GM23338 (cell line): Measurements from ENCODE around the gene GMPPB. TPM values are rescaled to one million over a fixed set of nuclear protein-coding genes. Genes with fewer than 3 reads are reported as not detected.

Source experiments
- ATAC-seq: fragments of 200-7000 bp; cut with Tn5 transposase; 3 replicates; pipeline ENCODE4 v1.9.1; 2020
- DNase-seq: peaks from one replicate; pipeline ENCODE4 v3.0.0-alpha.2; 2015; ENCODE audit warnings: low spot score
- H2AFZ ChIP-seq: fragments of 200-600 bp; sonication (generic); 2 replicates; pipeline ENCODE4 v1.8.0; 2016; ENCODE audit warnings: antibody characterized with exemption, mild to moderate bottlenecking, moderate library complexity
- H3F3A ChIP-seq: fragments of 200-600 bp; sonication (generic); replicated peaks from 2 replicates; pipeline ENCODE4 v1.8.0; 2017; ENCODE audit warnings: antibody characterized with exemption, mixed run types, low read depth
- H3K27ac ChIP-seq: fragments of 200-600 bp; sonication (generic); 2 replicates; pipeline ENCODE4 v1.6.1; 2016; ENCODE audit warnings: low read depth
- H3K27me3 ChIP-seq: fragments of 200-600 bp; sonication (generic); 2 replicates; pipeline ENCODE4 v1.8.0; 2016; ENCODE audit warnings: mild to moderate bottlenecking, mixed run types, moderate library complexity; ENCODE audit not compliant: insufficient read depth
- H3K36me3 ChIP-seq: fragments of 200-600 bp; sonication (generic); 2 replicates; pipeline ENCODE4 v1.8.0; 2016; ENCODE audit warnings: mild to moderate bottlenecking; ENCODE audit not compliant: insufficient read depth
- H3K4me1 ChIP-seq: fragments of 200-600 bp; sonication (generic); 2 replicates; pipeline ENCODE4 v1.8.0; 2016; ENCODE audit warnings: mild to moderate bottlenecking, moderate library complexity; ENCODE audit not compliant: insufficient read depth
- H3K4me2 ChIP-seq: fragments of 200-600 bp; sonication (generic); 2 replicates; pipeline ENCODE4 v1.7.1; 2017; ENCODE audit warnings: mixed run types
- H3K4me3 ChIP-seq: fragments of 200-600 bp; sonication (generic); 2 replicates; pipeline ENCODE4 v1.6.1; 2016; ENCODE audit warnings: mixed run types
- H3K79me2 ChIP-seq: fragments of 200-600 bp; sonication (generic); replicated peaks from 2 replicates; pipeline ENCODE4 v1.8.0; 2017; ENCODE audit warnings: mild to moderate bottlenecking; ENCODE audit not compliant: insufficient read depth
- H3K9me2 ChIP-seq: fragments of 200-600 bp; sonication (generic); 2 replicates; pipeline ENCODE4 v1.8.0; 2017; ENCODE audit not compliant: insufficient read depth
- H4K20me1 ChIP-seq: fragments of 200-600 bp; sonication (generic); replicated peaks from 2 replicates; pipeline ENCODE4 v1.8.0; 2017; ENCODE audit warnings: mild to moderate bottlenecking; ENCODE audit not compliant: insufficient read depth
- H3K27ac Mint-ChIP-seq: 2 replicates; pipeline ENCODE4 v1.8.0; 2020; ENCODE audit warnings: inconsistent platforms, mild to moderate bottlenecking, moderate library complexity, mixed read lengths
- H3K27me3 Mint-ChIP-seq: 3 replicates; pipeline ENCODE4 v1.8.0; 2022; ENCODE audit warnings: low read depth, mild to moderate bottlenecking, moderate library complexity, mixed read lengths, inconsistent platforms; ENCODE audit not compliant: insufficient read depth, poor library complexity
- H3K36me3 Mint-ChIP-seq: 3 replicates; pipeline ENCODE4 v1.8.0; 2021; ENCODE audit warnings: low read depth, mild to moderate bottlenecking, inconsistent platforms, moderate library complexity, mixed read lengths
- H3K4me1 Mint-ChIP-seq: 3 replicates; pipeline ENCODE4 v1.8.0; 2020; ENCODE audit warnings: mild to moderate bottlenecking, inconsistent platforms, mixed read lengths
- H3K4me3 Mint-ChIP-seq: 3 replicates; pipeline ENCODE4 v1.8.0; 2021; ENCODE audit warnings: moderate library complexity, mild to moderate bottlenecking, inconsistent platforms, mixed read lengths
- H3K9me3 Mint-ChIP-seq: 3 replicates; pipeline ENCODE4 v1.8.0; 2020; ENCODE audit warnings: moderate library complexity, mild to moderate bottlenecking, inconsistent platforms, mixed read lengths
- CREB1 ChIP-seq: fragments of 250-450 bp; sonication (Bioruptor Pico); IDR thresholded peaks from 2 replicates; pipeline ENCODE4 v1.5.0; 2020; ENCODE audit warnings: low read depth, mild to moderate bottlenecking, moderate library complexity
- ETS1 ChIP-seq: IDR thresholded peaks from 2 replicates; pipeline ENCODE4 v1.6.1; 2016; ENCODE audit warnings: antibody characterized with exemption
- EZH2 ChIP-seq: fragments of 200-600 bp; sonication (generic); IDR thresholded peaks from one replicate; pipeline ENCODE4 v1.8.0; 2017; ENCODE audit warnings: antibody characterized with exemption, mild to moderate bottlenecking, low read depth; ENCODE audit not compliant: unreplicated experiment
- EZH2phosphoT487 ChIP-seq: fragments of 200-600 bp; sonication (generic); IDR thresholded peaks from one replicate; pipeline ENCODE4 v1.8.1; 2018; ENCODE audit warnings: antibody characterized with exemption; ENCODE audit not compliant: unreplicated experiment
- JUNB ChIP-seq: IDR thresholded peaks from one replicate; pipeline ENCODE4 v1.6.1; 2016; ENCODE audit warnings: antibody characterized with exemption; ENCODE audit not compliant: unreplicated experiment
- NANOG ChIP-seq: IDR thresholded peaks from 2 replicates; pipeline ENCODE4 v1.6.1; 2016; ENCODE audit warnings: antibody characterized with exemption, borderline replicate concordance
- POLR2AphosphoS5 ChIP-seq: IDR thresholded peaks from 2 replicates; pipeline ENCODE4 v1.6.1; 2016; ENCODE audit warnings: antibody characterized with exemption, low read depth
- STAT1 ChIP-seq: IDR thresholded peaks from one replicate; pipeline ENCODE4 v1.6.1; 2016; ENCODE audit warnings: antibody characterized with exemption; ENCODE audit not compliant: unreplicated experiment
- ZNF331 ChIP-seq: fragments of 250-450 bp; sonication (Bioruptor Pico); IDR thresholded peaks from 2 replicates; pipeline ENCODE4 v1.5.0; 2020; ENCODE audit warnings: low read depth, mild to moderate bottlenecking, moderate library complexity
- polyA plus RNA-seq: library from polyadenylated mRNA; unstranded; fragments of >200 nt; fragmentation: Nextera tagmentation; extraction: Ambion mirVana; gene quantifications from 2 replicates; pipeline ENCODE4 v1.2.1, GENCODE V29; 2016
- total RNA-seq: library from RNA; depleted of rRNA; stranded (reverse); fragments of >200 nt; shearing (Covaris generic); gene quantifications from 2 replicates; pipeline ENCODE4 v1.2.3, GENCODE V29; 2014
- TF ChIP-seq, protein P1 (sequence below), 2 experiments: fragments of 200-600 bp in 1 of 2; sonication (generic) in 1 of 2; conservative IDR thresholded peaks; 2 replicates each; pipeline versions ENCODE4 v1.5.1 to v1.6.1; 2016 to 2017; ENCODE audit warnings: antibody characterized with exemption in 2 of 2, low read depth in 2 of 2, mild to moderate bottlenecking in 2 of 2, moderate library complexity in 1 of 2

GMPPB gene
- total and polyA plus RNA-seq, 2 experiments from 2014 or later = 10.2 to 36.1 TPM

- H3K36me3 Mint-ChIP-seq = peaks cover 20% of the 10 kb centered on the region
These were observed 6.4 kb downstream of the GMPPB start for GRCh38 chr3:49717211-49717958.

DNA sequence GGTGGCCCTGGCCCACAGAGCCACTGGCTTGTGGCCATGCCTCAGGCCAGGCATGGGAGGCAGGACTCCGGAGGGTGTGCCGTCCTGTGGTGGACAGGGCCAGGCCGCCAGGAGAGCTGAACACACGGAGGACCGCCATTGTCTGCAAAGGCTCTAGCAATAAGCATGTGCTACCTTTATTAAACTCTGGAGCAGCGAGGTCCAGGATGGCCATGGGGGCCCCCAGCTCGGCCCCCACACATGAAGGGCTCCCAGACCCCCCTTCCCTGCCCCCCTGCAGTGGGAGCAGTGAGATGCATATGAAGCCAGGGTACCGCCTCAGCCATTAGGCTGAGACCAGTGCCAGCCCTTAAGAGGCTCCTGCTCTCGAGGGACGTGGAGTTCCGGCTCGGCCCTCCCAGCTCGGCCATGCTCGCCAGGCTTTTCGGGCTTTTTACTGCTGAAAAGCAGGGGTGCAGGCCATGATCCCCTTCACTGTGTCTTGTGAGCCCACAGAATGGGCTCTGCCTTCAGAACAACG is 7.0 kb downstream of the GMPPB start:
- H3K27me3 ChIP-seq = no peaks in the 10 kb centered on the region
- no peak for DNase-seq
- no peak overlapping the region for H3K27ac ChIP-seq
- peaks cover 3% of the 10 kb centered on the region; the same call in 1 of the 2 replicates for H4K20me1 ChIP-seq
- peaks cover 4% of the 10 kb centered on the region; the same call in 1 of the 2 replicates for H3F3A ChIP-seq
- ATAC-seq = no peak
- H3K4me2 ChIP-seq = no peak overlapping the region
- Mint-ChIP-seq H3K4me1 (peaks cover 15% of the 10 kb centered on the region), H3K9me3 (peaks cover 6% of the 10 kb centered on the region; the same call in 1 of the 3 replicates), H3K36me3 (peaks cover 16% of the 10 kb centered on the region), H3K27me3 (peaks cover 38% of the 10 kb centered on the region), H3K27ac (no peak overlapping the region), H3K4me3 (no peak overlapping the region)
- H3K36me3 ChIP-seq = peaks cover 5% of the 10 kb centered on the region; the same call in 1 of the 2 replicates
- H3K4me3 ChIP-seq = no peak overlapping the region
- H3K79me2 ChIP-seq = no peaks in the 10 kb centered on the region
- H2AFZ ChIP-seq = no peak overlapping the region
- H3K4me1 ChIP-seq = no peaks in the 10 kb centered on the region; the same call in 1 of the 2 replicates
- H3K9me2 ChIP-seq = no peaks in the 10 kb centered on the region
- TF ChIP-seq ZNF331 (no peak), STAT1 (no peak), EZH2 (no peak), JUNB (no peak), EZH2phosphoT487 (no peak), CREB1 (CRISPR knock-in tag) (no peak), NANOG (no peak), POLR2AphosphoS5 (no peak)
- TF ChIP-seq, protein P1, sequence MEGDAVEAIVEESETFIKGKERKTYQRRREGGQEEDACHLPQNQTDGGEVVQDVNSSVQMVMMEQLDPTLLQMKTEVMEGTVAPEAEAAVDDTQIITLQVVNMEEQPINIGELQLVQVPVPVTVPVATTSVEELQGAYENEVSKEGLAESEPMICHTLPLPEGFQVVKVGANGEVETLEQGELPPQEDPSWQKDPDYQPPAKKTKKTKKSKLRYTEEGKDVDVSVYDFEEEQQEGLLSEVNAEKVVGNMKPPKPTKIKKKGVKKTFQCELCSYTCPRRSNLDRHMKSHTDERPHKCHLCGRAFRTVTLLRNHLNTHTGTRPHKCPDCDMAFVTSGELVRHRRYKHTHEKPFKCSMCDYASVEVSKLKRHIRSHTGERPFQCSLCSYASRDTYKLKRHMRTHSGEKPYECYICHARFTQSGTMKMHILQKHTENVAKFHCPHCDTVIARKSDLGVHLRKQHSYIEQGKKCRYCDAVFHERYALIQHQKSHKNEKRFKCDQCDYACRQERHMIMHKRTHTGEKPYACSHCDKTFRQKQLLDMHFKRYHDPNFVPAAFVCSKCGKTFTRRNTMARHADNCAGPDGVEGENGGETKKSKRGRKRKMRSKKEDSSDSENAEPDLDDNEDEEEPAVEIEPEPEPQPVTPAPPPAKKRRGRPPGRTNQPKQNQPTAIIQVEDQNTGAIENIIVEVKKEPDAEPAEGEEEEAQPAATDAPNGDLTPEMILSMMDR (conservative IDR thresholded peaks at IDR 0.05; ENCODE audit: low read depth in 2 of 2) = no peak

More at GRCh38 chr3:49717211-49717958, 6.4 kb downstream of the GMPPB start:
- Histone ChIP-seq H3K27ac (no peak overlapping the region), H3K4me1 (no peaks in the 10 kb centered on the region; the same call in 1 of the 2 replicates), H3K27me3 (no peaks in the 10 kb centered on the region), H3F3A (peaks cover 8% of the 10 kb centered on the region; the same call in 1 of the 2 replicates), H3K36me3 (peaks cover 5% of the 10 kb centered on the region; the same call in 1 of the 2 replicates), H2AFZ (no peak overlapping the region), H3K4me3 (no peak overlapping the region), H3K9me2 (no peaks in the 10 kb centered on the region), H3K79me2 (no peaks in the 10 kb centered on the region), H3K4me2 (peak overlapping the region; percentile 95), H4K20me1 (peaks cover 3% of the 10 kb centered on the region; the same call in 1 of the 2 replicates)
- DNase-seq (no peak), ATAC-seq (no peak)
- TF ChIP-seq, protein P1 (conservative IDR thresholded peaks at IDR 0.05; ENCODE audit: low read depth in 2 of 2) = no peak
- TF ChIP-seq NANOG (no peak), ETS1 (no peak), CREB1 (CRISPR knock-in tag) (no peak)
- H3K4me1 Mint-ChIP-seq = peaks cover 15% of the 10 kb centered on the region
- no peak overlapping the region for H3K27ac Mint-ChIP-seq
- no peak overlapping the region for H3K4me3 Mint-ChIP-seq
- H3K27me3 Mint-ChIP-seq = peaks cover 40% of the 10 kb centered on the region
- H3K9me3 Mint-ChIP-seq = peaks cover 6% of the 10 kb centered on the region; the same call in 1 of the 3 replicates
